Posterior cingulate gyrus (tissue), 11 donors: ENCODE results near the gene SEPTIN12.

Experiments used
- DNase-seq, 10 donors: peaks; one replicate each; pipeline versions ENCODE4 v3.0.0 to v3.0.0-alpha.2; 2020 to 2021; ENCODE audit warnings: mixed read lengths in 3 of 10
- intact Hi-C: fragments of 100-400 bp; cut with DNase I; formaldehyde crosslinking; loops from one replicate; pipeline ENCODE4 v1.15.1; 2023

Gene SEPTIN12

GRCh38 chr16:4803898-4804762 is 16.0 kb upstream of the SEPTIN12 start:
- DNase-seq, result peak in 1 of 10 donors; percentile 83
- intact Hi-C loops, result loop anchor here (2.0 to 5.0 kb wide), 3 partner anchors 43 to 153 kb away; partner anchors contain the start of genes GLYR1, NUDT16L1, SEC14L5 and UBN1

GRCh38 chr16:4803401-4803844 is 15.3 kb upstream of the SEPTIN12 start:
- intact Hi-C loops, result loop anchor here (2.0 to 5.0 kb wide), 3 partner anchors 43 to 154 kb away; partner anchors contain the start of genes GLYR1, NUDT16L1, SEC14L5 and UBN1
- DNase-seq, result no peak

GRCh38 chr16:4802659-4803287 is 14.6 kb upstream of the SEPTIN12 start:
- DNase-seq, result peak; percentile 89 to 99 (median 93)
- intact Hi-C loops, result loop anchor here (1.0 to 5.0 kb wide), 4 partner anchors 44 to 155 kb away; partner anchors contain the start of genes ANKS3, DNAAF8, GLYR1 and NUDT16L1

GRCh38 chr16:4801962-4802658 is 14.0 kb upstream of the SEPTIN12 start, which contains the start of gene ROGDI:
Gene ROGDI, minus strand, starts transcription at chr16:4802633. Its CDS starts 62 bp downstream, at chr16:4802571.
- intact Hi-C loops, result loop anchor here (1.0 to 5.0 kb wide), 4 partner anchors 45 to 155 kb away; partner anchors contain the start of genes ANKS3, DNAAF8, GLYR1 and NUDT16L1
- DNase-seq, result peak; percentile 39 to 95 (median 73)

- DNase-seq, result peak in 2 of 10 donors; percentile 30 to 79
- intact Hi-C loops, result loop anchor here (5.0 kb wide), 2 partner anchors 109 to 156 kb away; partner anchors contain the start of genes NUDT16L1 and SEC14L5
Observed at GRCh38 chr16:4801051-4801961, 13.2 kb upstream of the SEPTIN12 start.

- intact Hi-C loops, result loop anchor here (1.0 to 5.0 kb wide), 3 partner anchors 33 to 157 kb away; partner anchors contain the start of genes NUDT16L1, SEC14L5 and ZNF500
- peak; percentile 74 to 99 (median 82) for DNase-seq
Observed at GRCh38 chr16:4800290-4801041, 12.3 kb upstream of the SEPTIN12 start.

GRCh38 chr16:4799171-4799855 is 11.2 kb upstream of the SEPTIN12 start:
- intact Hi-C loops, result no loop called here
- DNase-seq, result peak in 2 of 10 donors; percentile 58 to 66

GRCh38 chr16:4798456-4798855 is 10.3 kb upstream of the SEPTIN12 start:
- DNase-seq, result peak in 2 of 10 donors; percentile 67 to 79
- intact Hi-C loops, result no loop called here

- peak in 2 of 10 donors; percentile 57 to 83 for DNase-seq
- intact Hi-C loops, result no loop called here
Observed at GRCh38 chr16:4797805-4798252, 9.7 kb upstream of the SEPTIN12 start.

GRCh38 chr16:4796982-4797804 is 9.0 kb upstream of the SEPTIN12 start:
- intact Hi-C loops, result no loop called here
- DNase-seq, result peak in 1 of 10 donors; percentile 67

- intact Hi-C loops, result no loop called here
- peak in 1 of 10 donors; percentile 25 for DNase-seq
Observed at GRCh38 chr16:4795828-4796572, 7.9 kb upstream of the SEPTIN12 start.

GRCh38 chr16:4795181-4795827 is 7.2 kb upstream of the SEPTIN12 start, which contains the start of gene SMIM22:
Gene SMIM22, plus strand, starts transcription at chr16:4795369. Its CDS starts 366 bp downstream, at chr16:4795735.
- intact Hi-C loops, result no loop called here
- DNase-seq, result peak in 1 of 10 donors; percentile 87

- intact Hi-C loops, result no loop called here
- no peak for DNase-seq
Observed at GRCh38 chr16:4792951-4793513, 4.9 kb upstream of the SEPTIN12 start.

GRCh38 chr16:4790871-4791270 is 2.7 kb upstream of the SEPTIN12 start:
- intact Hi-C loops, result no loop called here
- DNase-seq, result no peak

- no peak for DNase-seq
- intact Hi-C loops, result no loop called here
Observed at GRCh38 chr16:4790261-4790660, 2.1 kb upstream of the SEPTIN12 start.
